Mucosa of descending colon (tissue), 3 donors: ENCODE results near the gene S100PBP. TPM values are rescaled to one million over a fixed set of nuclear protein-coding genes. Genes with fewer than 3 reads are reported as not detected.
A peak's percentile ranks its signal among the peaks of the same experiment; 100 is the strongest.
"Not testable (repeated sequence)": the region's sequence is repeated elsewhere in the genome, so short reads cannot be mapped to it uniquely, and the experiment has no call there.

Experiments
- ATAC-seq: fragments of 200-7000 bp; cut with Tn5 transposase; one replicate; pipeline ENCODE4 v1.9.1; 2020; ENCODE audit warnings: mild to moderate bottlenecking, moderate library complexity
- DNase-seq, 3 donors: peaks; one replicate each; pipeline ENCODE4 v3.0.0-alpha.2; 2020
- H3K36me3 ChIP-seq: fragments of 200-600 bp; one replicate; pipeline ENCODE4 v1.8.0; 2021; ENCODE audit warnings: low read depth, mild to moderate bottlenecking
- H3K4me1 ChIP-seq: fragments of 200-600 bp; one replicate; pipeline ENCODE4 v1.8.0; 2021; ENCODE audit warnings: low read depth, mild to moderate bottlenecking
- H3K4me3 ChIP-seq: fragments of 200-600 bp; one replicate; pipeline ENCODE4 v1.8.0; 2021; ENCODE audit warnings: mild to moderate bottlenecking
- H3K9me3 ChIP-seq: fragments of 200-600 bp; one replicate; pipeline ENCODE4 v1.8.0; 2021; ENCODE audit warnings: mild to moderate bottlenecking
- intact Hi-C, 2 donors: fragments of 100-400 bp; cut with DNase I in 1 of 2; cut with micrococcal nuclease in 1 of 2; formaldehyde crosslinking; loops; one replicate each; pipeline versions ENCODE4 v1.11.0 to v1.11.1; 2022; cut with DNase I, micrococcal nuclease
- total RNA-seq, 3 donors: library from RNA; stranded (reverse); fragmentation: NEBNext Ultra II Directional in 2 of 3; extraction: Animal tissue kit (Norgen Biotek cat#: 25700) in 2 of 3; gene quantifications; one replicate each; pipeline versions ENCODE4 v1.2.1 to v1.2.4, GENCODE V29; 2021 to 2023
- TF ChIP-seq, protein P1 (sequence below): fragments of 200-600 bp; IDR thresholded peaks from one replicate; pipeline ENCODE4 v1.8.0; 2022; ENCODE audit warnings: antibody characterized with exemption, mild to moderate bottlenecking
- donor health status: DM: no; HTN: no; CAD: no; lungs with moderate emphysema.
- donor health status: DM: no; HTN: no; CAD: no.
- donor health status: DM: no; HTN: yes; CAD: no.

Gene S100PBP
- total RNA-seq, 3 donors from 2014 or later, result 23.7 to 38.8 (median 31.0) TPM

DNA sequence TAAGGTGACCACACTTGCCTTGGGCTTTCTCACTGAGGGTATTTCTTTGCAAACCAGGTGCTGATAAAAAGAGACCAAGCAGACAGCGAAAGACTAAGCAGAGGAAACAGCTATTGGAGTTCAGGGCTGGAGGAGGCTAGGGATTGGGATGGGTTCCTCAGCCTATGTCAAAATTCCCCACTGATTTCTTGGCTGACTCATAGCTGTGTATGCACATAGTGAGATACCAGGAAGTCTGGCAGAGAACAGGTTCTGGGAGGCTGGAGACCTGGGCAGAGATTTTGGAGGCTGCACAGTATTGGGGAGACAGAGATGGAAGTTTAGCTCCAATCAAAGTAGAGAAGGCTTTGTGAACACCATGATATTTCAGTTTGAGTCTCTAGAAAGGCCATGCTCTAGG is 25.6 kb upstream of the S100PBP start:
- TF ChIP-seq, protein P1, sequence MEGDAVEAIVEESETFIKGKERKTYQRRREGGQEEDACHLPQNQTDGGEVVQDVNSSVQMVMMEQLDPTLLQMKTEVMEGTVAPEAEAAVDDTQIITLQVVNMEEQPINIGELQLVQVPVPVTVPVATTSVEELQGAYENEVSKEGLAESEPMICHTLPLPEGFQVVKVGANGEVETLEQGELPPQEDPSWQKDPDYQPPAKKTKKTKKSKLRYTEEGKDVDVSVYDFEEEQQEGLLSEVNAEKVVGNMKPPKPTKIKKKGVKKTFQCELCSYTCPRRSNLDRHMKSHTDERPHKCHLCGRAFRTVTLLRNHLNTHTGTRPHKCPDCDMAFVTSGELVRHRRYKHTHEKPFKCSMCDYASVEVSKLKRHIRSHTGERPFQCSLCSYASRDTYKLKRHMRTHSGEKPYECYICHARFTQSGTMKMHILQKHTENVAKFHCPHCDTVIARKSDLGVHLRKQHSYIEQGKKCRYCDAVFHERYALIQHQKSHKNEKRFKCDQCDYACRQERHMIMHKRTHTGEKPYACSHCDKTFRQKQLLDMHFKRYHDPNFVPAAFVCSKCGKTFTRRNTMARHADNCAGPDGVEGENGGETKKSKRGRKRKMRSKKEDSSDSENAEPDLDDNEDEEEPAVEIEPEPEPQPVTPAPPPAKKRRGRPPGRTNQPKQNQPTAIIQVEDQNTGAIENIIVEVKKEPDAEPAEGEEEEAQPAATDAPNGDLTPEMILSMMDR, result no peak
- H3K4me1 ChIP-seq, result no peaks in the 10 kb centered on the region
- H3K9me3 ChIP-seq, result no peaks in the 10 kb centered on the region
- intact Hi-C loops, result no loop called here
- no peak overlapping the region for H3K4me3 ChIP-seq
- ATAC-seq (no peak), DNase-seq (no peak)
- no peaks in the 10 kb centered on the region for H3K36me3 ChIP-seq

DNA sequence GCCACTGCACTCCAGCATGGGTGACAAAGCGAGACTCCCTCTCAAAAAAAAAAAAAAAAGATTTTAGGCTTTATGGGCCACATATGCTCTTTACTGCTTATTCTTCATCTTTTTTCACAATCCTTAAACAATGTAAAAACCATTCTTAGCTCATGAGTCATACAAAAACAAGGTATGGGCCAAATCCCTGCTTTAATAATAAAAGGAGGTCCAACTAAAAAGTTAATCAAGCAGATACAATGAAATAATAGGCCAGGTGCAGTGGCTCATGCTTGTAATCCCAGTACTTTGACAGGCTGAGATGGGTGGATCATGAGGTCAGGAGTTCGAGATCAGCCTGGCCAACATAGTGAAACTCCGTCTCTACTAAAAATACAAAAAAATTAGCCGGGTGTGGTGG is 21.7 kb upstream of the S100PBP start:
- H3K36me3 ChIP-seq, intact Hi-C loops, ATAC-seq: not testable (repeated sequence)

DNA sequence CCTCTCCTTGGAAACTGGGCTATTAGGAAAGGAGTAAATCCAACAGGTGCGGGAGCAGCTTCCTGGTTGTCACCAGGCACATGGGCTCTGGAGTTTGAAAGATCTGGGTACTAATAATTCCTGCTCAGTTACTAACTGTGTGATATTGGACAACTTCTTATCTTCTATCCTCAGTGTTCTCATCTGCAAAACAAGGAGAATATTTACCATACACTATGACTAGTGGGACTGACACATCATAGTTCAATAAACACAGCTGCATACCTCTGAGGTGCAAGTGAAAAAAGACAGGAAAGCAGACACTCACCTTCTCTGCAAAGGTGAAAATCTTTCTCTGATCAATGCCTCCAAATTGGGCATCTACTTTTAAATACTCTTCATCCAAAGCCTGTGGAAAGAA is 20.0 kb upstream of the S100PBP start:
- Histone ChIP-seq H3K36me3 (no peaks in the 10 kb centered on the region), H3K4me3 (no peak overlapping the region), H3K4me1 (no peaks in the 10 kb centered on the region), H3K9me3 (no peaks in the 10 kb centered on the region)
- ATAC-seq (no peak), DNase-seq (no peak)
- TF ChIP-seq, protein P1, result no peak
- intact Hi-C loops, result no loop called here

More for the DNA sequence above, 21.7 kb upstream of the S100PBP start:
- not testable (repeated sequence) for H3K9me3 ChIP-seq, H3K4me1 ChIP-seq, DNase-seq, H3K4me3 ChIP-seq

DNA sequence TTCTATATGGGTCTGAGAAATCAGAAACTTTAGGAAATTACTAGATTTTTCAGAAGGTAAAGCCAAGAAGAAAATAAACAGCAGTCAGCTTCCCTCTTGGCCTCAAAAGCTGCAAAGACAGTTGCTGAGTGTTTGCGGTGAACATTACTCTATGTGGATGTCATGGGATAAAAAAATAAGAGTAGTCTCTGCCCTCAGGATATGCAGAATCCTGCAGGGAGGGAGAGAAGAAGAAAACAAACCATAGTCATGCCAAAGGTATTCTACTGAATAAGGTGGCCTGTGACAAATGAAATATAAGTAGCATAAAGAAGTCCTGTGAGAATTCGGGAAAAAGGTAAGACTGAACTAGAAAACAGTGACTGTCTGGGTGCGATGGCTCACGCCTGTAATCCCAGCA is 19.3 kb upstream of the S100PBP start:
- intact Hi-C loops, result no loop called here
- Histone ChIP-seq H3K4me1 (no peaks in the 10 kb centered on the region), H3K9me3 (no peaks in the 10 kb centered on the region), H3K36me3 (no peaks in the 10 kb centered on the region), H3K4me3 (no peak overlapping the region)
- DNase-seq, result no peak
- TF ChIP-seq, protein P1, result no peak
- no peak for ATAC-seq

DNA sequence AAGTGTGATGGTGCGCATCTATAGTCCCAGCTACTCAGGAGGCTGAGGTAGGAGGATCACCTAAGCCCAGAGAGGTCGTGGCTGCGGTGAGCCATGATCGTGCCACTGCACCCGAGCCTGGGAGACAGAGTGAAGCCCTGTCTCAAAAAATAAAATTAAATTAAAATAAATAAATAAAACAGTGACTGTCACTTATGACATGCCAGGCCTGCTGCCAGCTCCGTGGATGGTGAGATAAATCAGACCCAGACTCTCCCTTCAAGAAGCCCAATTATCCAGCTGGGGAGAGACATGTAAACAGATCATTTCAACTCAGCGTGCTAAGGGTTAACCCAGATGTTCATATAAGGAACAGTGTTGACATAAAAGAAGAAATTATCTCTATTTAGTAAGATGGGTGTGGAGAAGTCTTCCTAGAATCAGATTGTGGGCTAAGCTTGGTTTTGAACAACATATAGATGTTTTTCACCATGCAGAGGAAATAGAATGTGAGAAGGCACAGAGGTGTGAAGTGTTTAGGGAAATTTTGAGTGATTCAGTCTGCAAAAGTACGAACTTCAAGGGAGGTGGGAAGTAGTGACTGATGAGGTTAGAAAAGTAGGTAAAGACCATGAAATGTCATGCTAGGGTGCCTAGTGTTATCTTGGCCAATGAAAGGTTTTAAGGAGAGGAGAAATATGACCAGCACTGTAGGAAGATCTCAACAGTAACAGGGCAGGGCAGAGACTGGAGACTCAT is 18.6 kb upstream of the S100PBP start:
- Histone ChIP-seq H3K4me3 (no peak overlapping the region), H3K36me3 (no peaks in the 10 kb centered on the region), H3K9me3 (no peaks in the 10 kb centered on the region), H3K4me1 (no peaks in the 10 kb centered on the region)
- intact Hi-C loops, result no loop called here
- TF ChIP-seq, protein P1, result no peak
- DNase-seq (no peak), ATAC-seq (peak; percentile 48)

DNA sequence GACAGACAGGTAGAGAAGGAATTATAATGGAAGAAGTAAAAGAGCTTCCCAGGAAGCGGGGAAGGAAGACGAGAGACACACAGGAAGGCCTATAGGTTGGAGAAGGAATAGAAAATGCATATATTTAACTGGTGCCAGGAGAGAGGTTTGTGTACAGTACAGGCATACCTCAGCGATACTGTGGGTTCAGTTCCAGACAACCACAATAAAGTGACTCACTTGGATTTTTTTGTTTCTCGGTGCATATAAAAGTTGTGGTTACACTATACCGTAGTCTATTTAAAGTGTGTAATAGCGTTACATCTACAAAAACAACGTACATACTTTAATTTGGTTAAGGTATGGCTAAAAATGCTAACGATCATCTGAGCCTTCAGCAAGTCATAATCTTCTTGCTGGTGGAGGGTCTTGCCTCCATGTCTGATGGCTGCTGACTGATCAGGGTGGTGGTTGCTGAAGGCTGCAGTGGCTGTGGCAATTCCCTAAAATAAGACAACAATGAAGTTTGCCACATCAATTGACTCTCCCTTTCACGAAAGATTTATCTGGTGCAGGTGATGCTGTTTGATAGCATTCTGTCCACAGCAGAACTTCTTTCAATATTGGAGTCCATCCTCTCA is 16.2 kb upstream of the S100PBP start:
- Histone ChIP-seq H3K36me3 (no peaks in the 10 kb centered on the region), H3K4me3 (no peak overlapping the region), H3K9me3 (no peaks in the 10 kb centered on the region), H3K4me1 (no peaks in the 10 kb centered on the region)
- ATAC-seq (peak; percentile 37), DNase-seq (no peak)
- intact Hi-C loops, result no loop called here
- TF ChIP-seq, protein P1, result no peak

DNA sequence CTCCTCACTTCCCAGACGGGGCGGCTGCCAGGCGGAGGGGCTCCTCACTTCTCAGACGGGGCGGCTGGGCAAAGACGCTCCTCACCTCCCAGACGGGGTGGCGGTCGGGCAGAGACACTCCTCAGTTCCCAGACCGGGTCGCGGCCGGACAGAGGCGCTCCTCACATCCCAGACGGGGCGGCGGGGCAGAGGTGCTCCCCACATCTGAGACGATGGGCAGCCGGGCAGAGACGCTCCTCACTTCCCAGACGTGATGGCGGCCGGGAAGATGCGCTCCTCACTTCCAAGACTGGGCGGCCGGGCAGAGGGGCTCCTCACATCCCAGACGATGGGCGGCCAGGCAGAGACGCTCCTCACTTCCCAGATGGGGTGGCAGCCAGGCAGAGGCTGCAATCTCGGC is 13.0 kb upstream of the S100PBP start:
- intact Hi-C loops, H3K36me3 ChIP-seq, H3K9me3 ChIP-seq, ATAC-seq, DNase-seq, H3K4me3 ChIP-seq, H3K4me1 ChIP-seq: not testable (repeated sequence)
